Loucy (cell line): Measurements from ENCODE around the gene CERK.

ENCODE experiments used
- H2AFZ ChIP-seq: fragments of 200-600 bp; sonication (generic); 2 replicates; pipeline ENCODE4 v1.6.0; 2016; ENCODE audit warnings: antibody characterized with exemption, mild to moderate bottlenecking, low read length, moderate library complexity
- H3F3A ChIP-seq: fragments of 200-600 bp; 2 replicates; pipeline ENCODE4 v1.6.0; 2016; ENCODE audit warnings: antibody characterized with exemption, low read depth, mild to moderate bottlenecking
- H3K27me3 ChIP-seq: fragments of 200-600 bp; sonication (generic); 2 replicates; pipeline ENCODE4 v1.6.1; 2014; ENCODE audit warnings: low read length, mild to moderate bottlenecking; ENCODE audit not compliant: insufficient read depth, poor library complexity, severe bottlenecking
- H3K36me3 ChIP-seq: fragments of 200-600 bp; sonication (generic); 2 replicates; pipeline ENCODE4 v1.6.1; 2016; ENCODE audit warnings: low read length; ENCODE audit not compliant: insufficient read depth
- H3K4me1 ChIP-seq: fragments of 200-600 bp; sonication (generic); 2 replicates; pipeline ENCODE4 v1.5.1; 2014; ENCODE audit warnings: low read length, mild to moderate bottlenecking; ENCODE audit not compliant: insufficient read depth, poor library complexity, severe bottlenecking
- H3K4me2 ChIP-seq: fragments of 200-600 bp; sonication (generic); 2 replicates; pipeline ENCODE4 v1.6.0; 2014; ENCODE audit warnings: antibody characterized with exemption, low read length, low read depth, mild to moderate bottlenecking; ENCODE audit not compliant: poor library complexity, severe bottlenecking
- H3K4me3 ChIP-seq: fragments of 200-600 bp; sonication (generic); 2 replicates; pipeline ENCODE4 v1.5.1; 2014; ENCODE audit warnings: low read length, mild to moderate bottlenecking, mixed read lengths; ENCODE audit not compliant: poor library complexity, severe bottlenecking
- H3K79me2 ChIP-seq: fragments of 200-600 bp; sonication (generic); 2 replicates; pipeline ENCODE4 v1.6.1; 2014; ENCODE audit warnings: low read length; ENCODE audit not compliant: insufficient read depth
- H3K9ac ChIP-seq: fragments of 200-600 bp; sonication (generic); 2 replicates; pipeline ENCODE4 v1.6.0; 2014; ENCODE audit warnings: mild to moderate bottlenecking, low read depth, low read length, moderate library complexity; ENCODE audit not compliant: poor library complexity, severe bottlenecking
- H3K9me2 ChIP-seq: fragments of 200-600 bp; sonication (generic); replicated peaks from 2 replicates; pipeline ENCODE4 v1.6.1; 2016; ENCODE audit warnings: low read depth, low read length, mixed read lengths
- H3K9me3 ChIP-seq: fragments of 200-600 bp; sonication (generic); 2 replicates; pipeline ENCODE4 v1.6.1; 2014; ENCODE audit warnings: mild to moderate bottlenecking, antibody characterized with exemption, low read length, low read depth; ENCODE audit not compliant: insufficient read depth
- H4K20me1 ChIP-seq: fragments of 200-600 bp; sonication (generic); 2 replicates; pipeline ENCODE4 v1.6.0; 2014; ENCODE audit warnings: antibody characterized with exemption, low read length, mild to moderate bottlenecking; ENCODE audit not compliant: insufficient read depth, poor library complexity, severe bottlenecking
- EZH2phosphoT487 ChIP-seq: fragments of 200-600 bp; IDR thresholded peaks from 2 replicates; pipeline ENCODE4 v1.6.1; 2018; ENCODE audit warnings: antibody characterized with exemption, mild to moderate bottlenecking, moderate library complexity, borderline replicate concordance
- TF ChIP-seq, protein P1 (sequence below): fragments of 200-600 bp; sonication (generic); conservative IDR thresholded peaks from 2 replicates; pipeline ENCODE4 v1.5.1; 2014; ENCODE audit warnings: mild to moderate bottlenecking, antibody characterized with exemption, low read length

CERK gene

DNA sequence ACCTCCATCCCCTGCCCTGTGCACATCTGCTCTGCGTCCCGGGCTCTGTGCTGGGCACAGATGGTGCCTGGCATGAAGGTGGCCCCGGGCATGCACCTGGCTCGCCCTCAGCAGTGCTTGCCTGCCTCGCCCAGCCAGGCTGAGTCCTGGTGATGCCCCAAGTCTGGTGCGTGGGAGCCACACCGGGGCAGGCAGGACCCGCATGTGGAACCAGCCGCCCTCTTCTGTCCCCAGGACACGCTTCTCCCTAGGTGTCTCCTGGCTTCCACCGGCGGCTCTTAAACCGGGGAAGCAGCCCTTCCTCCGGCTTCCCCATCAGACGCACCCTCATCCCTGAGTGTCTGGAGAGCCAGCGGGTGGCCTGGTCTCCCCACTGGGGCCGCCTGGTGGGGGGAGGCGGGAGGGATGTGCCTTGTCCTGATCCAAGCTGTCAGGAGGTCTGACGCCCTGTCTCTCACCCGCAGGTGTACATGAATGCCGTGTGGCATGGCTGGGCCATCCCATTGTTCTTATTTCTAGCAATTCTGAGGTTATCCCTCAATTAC lies 72.8 kb downstream of the CERK start:
- Histone ChIP-seq H3K27me3 (no peaks in the 10 kb centered on the region), H3K9me2 (no peaks in the 10 kb centered on the region), H3K9me3 (no peaks in the 10 kb centered on the region), H3K4me3 (no peak overlapping the region), H3K4me1 (no peaks in the 10 kb centered on the region), H2AFZ (no peak overlapping the region), H4K20me1 (no peaks in the 10 kb centered on the region), H3K36me3 (peaks cover 20% of the 10 kb centered on the region; the same call in 1 of the 2 replicates), H3F3A (no peaks in the 10 kb centered on the region), H3K9ac (no peak overlapping the region), H3K79me2 (no peaks in the 10 kb centered on the region), H3K4me2 (no peak overlapping the region)
- TF ChIP-seq EZH2phosphoT487 = no peak
- TF ChIP-seq, protein P1, sequence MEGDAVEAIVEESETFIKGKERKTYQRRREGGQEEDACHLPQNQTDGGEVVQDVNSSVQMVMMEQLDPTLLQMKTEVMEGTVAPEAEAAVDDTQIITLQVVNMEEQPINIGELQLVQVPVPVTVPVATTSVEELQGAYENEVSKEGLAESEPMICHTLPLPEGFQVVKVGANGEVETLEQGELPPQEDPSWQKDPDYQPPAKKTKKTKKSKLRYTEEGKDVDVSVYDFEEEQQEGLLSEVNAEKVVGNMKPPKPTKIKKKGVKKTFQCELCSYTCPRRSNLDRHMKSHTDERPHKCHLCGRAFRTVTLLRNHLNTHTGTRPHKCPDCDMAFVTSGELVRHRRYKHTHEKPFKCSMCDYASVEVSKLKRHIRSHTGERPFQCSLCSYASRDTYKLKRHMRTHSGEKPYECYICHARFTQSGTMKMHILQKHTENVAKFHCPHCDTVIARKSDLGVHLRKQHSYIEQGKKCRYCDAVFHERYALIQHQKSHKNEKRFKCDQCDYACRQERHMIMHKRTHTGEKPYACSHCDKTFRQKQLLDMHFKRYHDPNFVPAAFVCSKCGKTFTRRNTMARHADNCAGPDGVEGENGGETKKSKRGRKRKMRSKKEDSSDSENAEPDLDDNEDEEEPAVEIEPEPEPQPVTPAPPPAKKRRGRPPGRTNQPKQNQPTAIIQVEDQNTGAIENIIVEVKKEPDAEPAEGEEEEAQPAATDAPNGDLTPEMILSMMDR = no peak

DNA sequence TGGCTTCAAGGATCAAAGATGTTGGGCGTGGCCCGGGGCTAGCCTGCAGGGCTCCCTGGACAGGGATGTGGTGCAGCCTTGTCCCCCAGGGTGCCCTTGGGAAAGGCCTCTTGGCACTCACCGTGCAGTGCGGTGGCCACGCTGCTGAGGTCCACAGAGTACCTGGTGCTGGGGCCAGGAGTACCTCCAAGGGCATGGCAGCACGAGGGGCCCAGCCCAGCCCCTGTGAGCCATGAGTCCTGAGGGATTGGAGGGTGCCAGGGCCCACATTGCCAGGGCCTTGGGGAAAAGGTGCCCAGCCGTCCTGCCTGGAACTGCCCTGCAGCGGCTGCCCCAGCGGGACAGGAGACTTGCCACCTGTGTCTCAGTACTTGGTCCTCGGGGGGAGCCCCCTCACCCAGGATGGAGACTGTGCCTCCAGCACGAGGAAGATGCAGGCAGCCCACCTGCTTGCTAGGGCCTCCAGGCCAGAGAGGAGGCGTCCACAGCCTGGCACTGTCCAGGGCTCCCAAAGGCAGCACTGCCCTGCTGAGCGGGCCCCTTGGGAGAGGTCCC lies 73.7 kb downstream of the CERK start:
- Histone ChIP-seq H3K9me3 (no peaks in the 10 kb centered on the region), H3K36me3 (peaks cover 20% of the 10 kb centered on the region; the same call in 1 of the 2 replicates), H4K20me1 (no peaks in the 10 kb centered on the region), H3K79me2 (no peaks in the 10 kb centered on the region), H3K9me2 (no peaks in the 10 kb centered on the region), H2AFZ (no peak overlapping the region), H3K4me3 (no peak overlapping the region), H3F3A (no peaks in the 10 kb centered on the region), H3K27me3 (no peaks in the 10 kb centered on the region), H3K4me1 (no peaks in the 10 kb centered on the region), H3K9ac (no peak overlapping the region), H3K4me2 (no peak overlapping the region)
- no peak for TF ChIP-seq EZH2phosphoT487
- TF ChIP-seq, protein P1 = no peak

DNA sequence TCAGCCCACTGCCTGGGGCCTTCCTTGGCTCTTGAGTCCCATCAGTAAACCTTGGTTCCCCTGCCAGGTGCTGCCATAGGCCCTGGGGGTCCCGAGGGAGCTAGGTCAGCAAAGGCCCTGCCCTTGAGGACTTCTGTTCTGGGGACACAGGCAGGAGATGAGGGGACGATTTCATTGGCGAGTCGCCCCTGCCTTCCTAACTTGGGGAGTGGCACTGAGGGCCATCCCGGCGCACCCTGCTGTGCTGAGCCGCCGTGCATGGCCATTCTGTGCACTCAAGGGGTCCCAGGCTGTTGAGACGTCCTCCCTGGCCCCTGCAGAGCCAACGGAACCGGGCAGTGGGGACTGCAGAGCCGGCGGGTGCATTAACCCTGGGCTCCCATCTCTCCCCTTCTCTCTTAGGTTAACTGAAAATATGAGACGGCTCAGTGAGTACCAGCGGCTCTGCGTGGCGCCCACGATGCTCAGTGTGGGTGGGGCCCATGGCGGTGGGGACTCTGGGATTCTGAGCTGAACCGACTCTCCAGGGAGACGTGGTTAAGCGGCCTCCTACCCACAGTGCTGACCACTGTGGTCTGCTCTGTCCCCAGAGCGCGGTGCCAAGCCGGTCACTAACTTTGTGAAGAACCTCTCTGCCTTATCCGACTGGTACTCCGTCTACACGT lies 74.5 kb downstream of the CERK start:
- no peaks in the 10 kb centered on the region for H3K27me3 ChIP-seq
- H4K20me1 ChIP-seq = no peaks in the 10 kb centered on the region
- H3K9me2 ChIP-seq = no peaks in the 10 kb centered on the region
- TF ChIP-seq EZH2phosphoT487 = no peak
- TF ChIP-seq, protein P1 = no peak
- no peaks in the 10 kb centered on the region for H3F3A ChIP-seq
- no peaks in the 10 kb centered on the region for H3K9me3 ChIP-seq
- no peaks in the 10 kb centered on the region for H3K79me2 ChIP-seq
- H3K4me1 ChIP-seq = no peaks in the 10 kb centered on the region
- no peak overlapping the region for H2AFZ ChIP-seq
- no peak overlapping the region for H3K4me2 ChIP-seq
- H3K9ac ChIP-seq = no peak overlapping the region
- no peak overlapping the region for H3K4me3 ChIP-seq
- peaks cover 27% of the 10 kb centered on the region; the same call in 1 of the 2 replicates for H3K36me3 ChIP-seq
